ENCODE results near the gene TBC1D22A. TPM values are rescaled to one million over a fixed set of nuclear protein-coding genes. Genes with fewer than 3 reads are reported as not detected.

Gene TBC1D22A
- total and polyA plus RNA-seq, 2 experiments from 2014 or later = 9.6 to 13.3 TPM

DNA sequence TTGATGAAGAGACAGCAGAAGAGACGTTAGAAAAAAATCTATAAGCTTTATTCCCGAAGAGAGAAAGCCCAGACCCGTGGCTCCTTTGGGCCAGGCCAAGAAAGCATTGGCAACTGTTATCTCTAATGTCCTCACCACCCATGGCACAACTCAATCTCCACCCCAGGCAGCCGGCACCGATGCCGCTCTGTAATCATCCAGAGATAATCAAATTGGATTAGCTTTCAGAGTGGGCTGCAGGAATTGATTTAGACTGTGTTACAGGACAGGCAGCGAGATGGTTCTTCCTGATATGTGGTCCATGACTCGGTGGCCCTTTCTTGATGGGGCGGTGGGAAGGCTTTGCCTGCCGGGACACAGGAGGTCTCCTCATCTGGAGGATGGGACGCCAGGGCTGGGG, 383.9 kb downstream of the TBC1D22A start:
- no peaks in the 10 kb centered on the region for H3K36me3 ChIP-seq (ENCODE audit: insufficient read depth)
- H3K4me2 ChIP-seq = no peak overlapping the region
- H3K4me1 ChIP-seq (ENCODE audit: insufficient read depth) = no peaks in the 10 kb centered on the region
- H3F3A ChIP-seq (replicated peaks; ENCODE audit: low read depth) = no peaks in the 10 kb centered on the region
- no peak overlapping the region for H3K4me3 Mint-ChIP-seq
- no peak for DNase-seq (ENCODE audit: low spot score)
- H3K27ac Mint-ChIP-seq = no peak overlapping the region
- TF ChIP-seq, protein P1, sequence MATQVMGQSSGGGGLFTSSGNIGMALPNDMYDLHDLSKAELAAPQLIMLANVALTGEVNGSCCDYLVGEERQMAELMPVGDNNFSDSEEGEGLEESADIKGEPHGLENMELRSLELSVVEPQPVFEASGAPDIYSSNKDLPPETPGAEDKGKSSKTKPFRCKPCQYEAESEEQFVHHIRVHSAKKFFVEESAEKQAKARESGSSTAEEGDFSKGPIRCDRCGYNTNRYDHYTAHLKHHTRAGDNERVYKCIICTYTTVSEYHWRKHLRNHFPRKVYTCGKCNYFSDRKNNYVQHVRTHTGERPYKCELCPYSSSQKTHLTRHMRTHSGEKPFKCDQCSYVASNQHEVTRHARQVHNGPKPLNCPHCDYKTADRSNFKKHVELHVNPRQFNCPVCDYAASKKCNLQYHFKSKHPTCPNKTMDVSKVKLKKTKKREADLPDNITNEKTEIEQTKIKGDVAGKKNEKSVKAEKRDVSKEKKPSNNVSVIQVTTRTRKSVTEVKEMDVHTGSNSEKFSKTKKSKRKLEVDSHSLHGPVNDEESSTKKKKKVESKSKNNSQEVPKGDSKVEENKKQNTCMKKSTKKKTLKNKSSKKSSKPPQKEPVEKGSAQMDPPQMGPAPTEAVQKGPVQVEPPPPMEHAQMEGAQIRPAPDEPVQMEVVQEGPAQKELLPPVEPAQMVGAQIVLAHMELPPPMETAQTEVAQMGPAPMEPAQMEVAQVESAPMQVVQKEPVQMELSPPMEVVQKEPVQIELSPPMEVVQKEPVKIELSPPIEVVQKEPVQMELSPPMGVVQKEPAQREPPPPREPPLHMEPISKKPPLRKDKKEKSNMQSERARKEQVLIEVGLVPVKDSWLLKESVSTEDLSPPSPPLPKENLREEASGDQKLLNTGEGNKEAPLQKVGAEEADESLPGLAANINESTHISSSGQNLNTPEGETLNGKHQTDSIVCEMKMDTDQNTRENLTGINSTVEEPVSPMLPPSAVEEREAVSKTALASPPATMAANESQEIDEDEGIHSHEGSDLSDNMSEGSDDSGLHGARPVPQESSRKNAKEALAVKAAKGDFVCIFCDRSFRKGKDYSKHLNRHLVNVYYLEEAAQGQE (IDR thresholded peaks at IDR 0.05; ENCODE audit: unreplicated experiment) = no peak
- TF ChIP-seq EZH2phosphoT487 (IDR thresholded peaks at IDR 0.05; ENCODE audit: unreplicated experiment) (no peak), STAT1 (IDR thresholded peaks at IDR 0.05; ENCODE audit: unreplicated experiment) (no peak)
- no peak overlapping the region for H3K27ac ChIP-seq (ENCODE audit: low read depth)
- no peak for ATAC-seq
- H3K79me2 ChIP-seq (replicated peaks; ENCODE audit: insufficient read depth) = no peaks in the 10 kb centered on the region
- H3K4me1 Mint-ChIP-seq = no peaks in the 10 kb centered on the region; the same call in 2 of the 3 replicates
- peaks cover 3% of the 10 kb centered on the region; the same call in 1 of the 3 replicates for H3K9me3 Mint-ChIP-seq
- no peaks in the 10 kb centered on the region for H4K20me1 ChIP-seq (replicated peaks; ENCODE audit: insufficient read depth)
- no peaks in the 10 kb centered on the region for H3K27me3 ChIP-seq (ENCODE audit: insufficient read depth)
- no peak overlapping the region for H2AFZ ChIP-seq
- H3K9me2 ChIP-seq (ENCODE audit: insufficient read depth) = no peaks in the 10 kb centered on the region
- no peaks in the 10 kb centered on the region for H3K36me3 Mint-ChIP-seq (ENCODE audit: low read depth)
- no peak overlapping the region for H3K4me3 ChIP-seq
- peaks cover 4% of the 10 kb centered on the region for H3K27me3 Mint-ChIP-seq (ENCODE audit: insufficient read depth, low read depth, poor library complexity)

DNA sequence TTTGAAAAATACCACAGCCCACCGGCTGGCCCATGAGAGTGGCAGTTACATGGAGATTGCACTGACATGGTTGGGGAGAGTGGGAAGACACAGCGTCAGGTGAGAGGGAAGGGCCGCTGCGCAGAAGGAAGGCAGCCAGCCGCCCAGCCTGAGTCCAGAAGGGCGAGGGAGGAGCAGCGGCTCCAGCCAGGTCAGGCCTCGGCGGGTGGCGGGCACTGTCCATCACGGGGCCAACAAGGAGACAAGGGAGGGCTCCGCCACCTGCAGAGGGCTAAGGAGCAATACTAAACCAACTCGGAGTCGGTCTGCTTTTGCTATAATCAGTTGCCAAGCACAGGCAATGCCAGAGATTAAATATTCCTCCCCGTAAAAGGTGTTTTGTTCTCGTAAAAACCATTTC, 384.5 kb downstream of the TBC1D22A start:
- no peaks in the 10 kb centered on the region for H3K4me1 ChIP-seq (ENCODE audit: insufficient read depth)
- H3F3A ChIP-seq (replicated peaks; ENCODE audit: low read depth) = no peaks in the 10 kb centered on the region
- H3K27ac ChIP-seq (ENCODE audit: low read depth) = no peak overlapping the region
- no peak for DNase-seq (ENCODE audit: low spot score)
- no peaks in the 10 kb centered on the region for H3K36me3 ChIP-seq (ENCODE audit: insufficient read depth)
- Mint-ChIP-seq H3K9me3 (peaks cover 3% of the 10 kb centered on the region; the same call in 1 of the 3 replicates), H3K4me3 (no peak overlapping the region), H3K27me3 (ENCODE audit: insufficient read depth, low read depth, poor library complexity) (peaks cover 4% of the 10 kb centered on the region), H3K36me3 (ENCODE audit: low read depth) (no peaks in the 10 kb centered on the region), H3K27ac (0 out of 2 replicates have a peak overlapping the region, but pooled peaks have one; percentile 18), H3K4me1 (no peaks in the 10 kb centered on the region; the same call in 2 of the 3 replicates)
- no peaks in the 10 kb centered on the region for H4K20me1 ChIP-seq (replicated peaks; ENCODE audit: insufficient read depth)
- no peaks in the 10 kb centered on the region for H3K79me2 ChIP-seq (replicated peaks; ENCODE audit: insufficient read depth)
- no peaks in the 10 kb centered on the region for H3K27me3 ChIP-seq (ENCODE audit: insufficient read depth)
- no peak overlapping the region for H3K4me2 ChIP-seq
- no peak overlapping the region for H3K4me3 ChIP-seq
- H2AFZ ChIP-seq = no peak overlapping the region
- no peaks in the 10 kb centered on the region for H3K9me2 ChIP-seq (ENCODE audit: insufficient read depth)
- ATAC-seq = no peak
- TF ChIP-seq, protein P1 (IDR thresholded peaks at IDR 0.05; ENCODE audit: unreplicated experiment) = no peak
- TF ChIP-seq ZNF331 (CRISPR knock-in tag; IDR thresholded peaks at IDR 0.05; ENCODE audit: low read depth) (no peak), EZH2 (IDR thresholded peaks at IDR 0.05; ENCODE audit: low read depth, unreplicated experiment) (no peak), NANOG (IDR thresholded peaks at IDR 0.05; ENCODE audit: borderline replicate concordance) (no peak), CREB1 (CRISPR knock-in tag; IDR thresholded peaks at IDR 0.05; ENCODE audit: low read depth) (no peak), JUNB (IDR thresholded peaks at IDR 0.05; ENCODE audit: unreplicated experiment) (no peak), EZH2phosphoT487 (IDR thresholded peaks at IDR 0.05; ENCODE audit: unreplicated experiment) (no peak), STAT1 (IDR thresholded peaks at IDR 0.05; ENCODE audit: unreplicated experiment) (no peak), POLR2AphosphoS5 (IDR thresholded peaks at IDR 0.05; ENCODE audit: low read depth) (no peak), ZNF114 (CRISPR knock-in tag; IDR thresholded peaks at IDR 0.05) (no peak)
- TF ChIP-seq, protein P2, sequence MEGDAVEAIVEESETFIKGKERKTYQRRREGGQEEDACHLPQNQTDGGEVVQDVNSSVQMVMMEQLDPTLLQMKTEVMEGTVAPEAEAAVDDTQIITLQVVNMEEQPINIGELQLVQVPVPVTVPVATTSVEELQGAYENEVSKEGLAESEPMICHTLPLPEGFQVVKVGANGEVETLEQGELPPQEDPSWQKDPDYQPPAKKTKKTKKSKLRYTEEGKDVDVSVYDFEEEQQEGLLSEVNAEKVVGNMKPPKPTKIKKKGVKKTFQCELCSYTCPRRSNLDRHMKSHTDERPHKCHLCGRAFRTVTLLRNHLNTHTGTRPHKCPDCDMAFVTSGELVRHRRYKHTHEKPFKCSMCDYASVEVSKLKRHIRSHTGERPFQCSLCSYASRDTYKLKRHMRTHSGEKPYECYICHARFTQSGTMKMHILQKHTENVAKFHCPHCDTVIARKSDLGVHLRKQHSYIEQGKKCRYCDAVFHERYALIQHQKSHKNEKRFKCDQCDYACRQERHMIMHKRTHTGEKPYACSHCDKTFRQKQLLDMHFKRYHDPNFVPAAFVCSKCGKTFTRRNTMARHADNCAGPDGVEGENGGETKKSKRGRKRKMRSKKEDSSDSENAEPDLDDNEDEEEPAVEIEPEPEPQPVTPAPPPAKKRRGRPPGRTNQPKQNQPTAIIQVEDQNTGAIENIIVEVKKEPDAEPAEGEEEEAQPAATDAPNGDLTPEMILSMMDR (conservative IDR thresholded peaks at IDR 0.05; ENCODE audit: low read depth in 2 of 2) = no peak
